Glutamatergic neuron (in vitro differentiated cells): ENCODE results near the gene NEGR1. TPM values are rescaled to one million over a fixed set of nuclear protein-coding genes. Genes with fewer than 3 reads are reported as not detected.

Experiments
- DNase-seq: peaks from one replicate; pipeline ENCODE4 v3.0.0; 2022
- H3K27ac Mint-ChIP-seq: one replicate; pipeline ENCODE4 v1.8.0; 2020; ENCODE audit warnings: mild to moderate bottlenecking, mixed read lengths, inconsistent platforms; ENCODE audit not compliant: unreplicated experiment
- H3K27me3 Mint-ChIP-seq: one replicate; pipeline ENCODE4 v1.8.0; 2020; ENCODE audit warnings: mild to moderate bottlenecking, moderate library complexity, mixed read lengths, inconsistent platforms; ENCODE audit not compliant: unreplicated experiment
- H3K36me3 Mint-ChIP-seq: one replicate; pipeline ENCODE4 v1.8.0; 2020; ENCODE audit warnings: mild to moderate bottlenecking, mixed read lengths, inconsistent platforms; ENCODE audit not compliant: unreplicated experiment
- H3K4me1 Mint-ChIP-seq: one replicate; pipeline ENCODE4 v1.8.0; 2020; ENCODE audit warnings: mild to moderate bottlenecking, low read depth, mixed read lengths, inconsistent platforms; ENCODE audit not compliant: unreplicated experiment
- H3K4me3 Mint-ChIP-seq: one replicate; pipeline ENCODE4 v1.8.0; 2020; ENCODE audit warnings: mild to moderate bottlenecking, mixed read lengths, inconsistent platforms; ENCODE audit not compliant: unreplicated experiment
- H3K9me3 Mint-ChIP-seq: one replicate; pipeline ENCODE4 v1.8.0; 2020; ENCODE audit warnings: mild to moderate bottlenecking, moderate library complexity, mixed read lengths, inconsistent platforms; ENCODE audit not compliant: unreplicated experiment
- total RNA-seq: library from RNA; stranded (reverse); fragmentation: NEBNext Ultra II Directional; extraction: Animal tissue kit (Norgen Biotek cat#: 25700); gene quantifications from one replicate; pipeline ENCODE4 v1.2.1, GENCODE V29; 2021; ENCODE audit not compliant: unreplicated experiment
- TF ChIP-seq, protein P1 (sequence below): fragments of 200-600 bp; sonication (generic); IDR thresholded peaks from one replicate; pipeline ENCODE4 v1.5.0; 2021; ENCODE audit not compliant: partially characterized antibody, unreplicated experiment

The NEGR1 gene
- total RNA-seq, 1 donor from 2014 or later, result 0.51 TPM

GRCh38 chr1:71785450-71785849 is 496.9 kb downstream of the NEGR1 start:
- Mint-ChIP-seq H3K4me3 (no peak overlapping the region), H3K4me1 (no peaks in the 10 kb centered on the region), H3K27me3 (no peaks in the 10 kb centered on the region), H3K27ac (no peak overlapping the region), H3K9me3 (no peaks in the 10 kb centered on the region), H3K36me3 (no peaks in the 10 kb centered on the region)
- DNase-seq, result no peak
- TF ChIP-seq, protein P1, sequence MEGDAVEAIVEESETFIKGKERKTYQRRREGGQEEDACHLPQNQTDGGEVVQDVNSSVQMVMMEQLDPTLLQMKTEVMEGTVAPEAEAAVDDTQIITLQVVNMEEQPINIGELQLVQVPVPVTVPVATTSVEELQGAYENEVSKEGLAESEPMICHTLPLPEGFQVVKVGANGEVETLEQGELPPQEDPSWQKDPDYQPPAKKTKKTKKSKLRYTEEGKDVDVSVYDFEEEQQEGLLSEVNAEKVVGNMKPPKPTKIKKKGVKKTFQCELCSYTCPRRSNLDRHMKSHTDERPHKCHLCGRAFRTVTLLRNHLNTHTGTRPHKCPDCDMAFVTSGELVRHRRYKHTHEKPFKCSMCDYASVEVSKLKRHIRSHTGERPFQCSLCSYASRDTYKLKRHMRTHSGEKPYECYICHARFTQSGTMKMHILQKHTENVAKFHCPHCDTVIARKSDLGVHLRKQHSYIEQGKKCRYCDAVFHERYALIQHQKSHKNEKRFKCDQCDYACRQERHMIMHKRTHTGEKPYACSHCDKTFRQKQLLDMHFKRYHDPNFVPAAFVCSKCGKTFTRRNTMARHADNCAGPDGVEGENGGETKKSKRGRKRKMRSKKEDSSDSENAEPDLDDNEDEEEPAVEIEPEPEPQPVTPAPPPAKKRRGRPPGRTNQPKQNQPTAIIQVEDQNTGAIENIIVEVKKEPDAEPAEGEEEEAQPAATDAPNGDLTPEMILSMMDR, result no peak

GRCh38 chr1:71785000-71785399 is 497.3 kb downstream of the NEGR1 start:
- no peak for DNase-seq
- no peaks in the 10 kb centered on the region for H3K27me3 Mint-ChIP-seq
- no peak overlapping the region for H3K27ac Mint-ChIP-seq
- H3K4me1 Mint-ChIP-seq, result no peaks in the 10 kb centered on the region
- no peaks in the 10 kb centered on the region for H3K9me3 Mint-ChIP-seq
- H3K36me3 Mint-ChIP-seq, result no peaks in the 10 kb centered on the region
- H3K4me3 Mint-ChIP-seq, result no peak overlapping the region
- TF ChIP-seq, protein P1, result no peak

DNA sequence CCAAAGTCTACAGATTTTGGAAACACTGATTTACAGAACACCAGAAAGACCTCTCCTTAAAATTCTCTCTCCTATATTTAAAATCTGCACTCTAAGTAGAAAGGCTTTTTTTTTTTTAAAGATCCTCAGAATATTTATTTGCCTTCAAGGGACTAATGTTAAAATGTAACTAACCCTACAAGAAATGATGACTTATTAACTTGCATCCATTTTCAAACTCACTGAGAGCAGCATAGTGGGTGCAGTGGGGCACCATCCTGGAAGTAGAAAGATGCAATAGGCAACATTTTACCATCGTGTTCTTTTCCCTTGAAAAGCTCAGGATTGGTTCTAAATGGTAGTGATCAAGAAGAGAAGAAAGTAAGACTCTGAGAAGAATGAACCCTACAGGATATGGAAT is 498.1 kb downstream of the NEGR1 start:
- Mint-ChIP-seq H3K9me3 (no peaks in the 10 kb centered on the region), H3K36me3 (no peaks in the 10 kb centered on the region), H3K27ac (no peak overlapping the region), H3K27me3 (no peaks in the 10 kb centered on the region), H3K4me3 (no peak overlapping the region), H3K4me1 (no peaks in the 10 kb centered on the region)
- DNase-seq, result no peak
- TF ChIP-seq, protein P1, result no peak

DNA sequence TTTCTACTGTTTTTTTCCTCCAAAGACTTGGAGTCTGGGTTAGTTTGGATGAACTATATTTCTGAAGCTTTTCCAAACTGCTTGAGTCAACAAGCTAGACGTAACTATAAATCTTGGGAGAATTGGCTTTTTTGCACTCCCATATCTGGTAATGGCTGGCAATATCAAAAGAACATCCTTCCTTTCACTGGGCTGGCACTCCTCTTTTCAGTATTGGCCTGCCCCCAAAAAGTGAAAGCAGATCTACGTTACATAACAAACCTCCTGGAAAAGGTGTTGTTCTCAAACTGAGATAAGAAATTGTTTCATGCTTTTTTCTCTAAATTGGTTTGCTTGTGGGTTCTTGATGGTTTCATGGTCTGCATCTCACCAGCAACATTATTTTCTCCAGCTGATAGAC is 499.3 kb downstream of the NEGR1 start:
- no peaks in the 10 kb centered on the region for H3K4me1 Mint-ChIP-seq
- TF ChIP-seq, protein P1, result no peak
- H3K27me3 Mint-ChIP-seq, result no peaks in the 10 kb centered on the region
- no peaks in the 10 kb centered on the region for H3K9me3 Mint-ChIP-seq
- DNase-seq, result no peak
- no peaks in the 10 kb centered on the region for H3K36me3 Mint-ChIP-seq
- no peak overlapping the region for H3K27ac Mint-ChIP-seq
- H3K4me3 Mint-ChIP-seq, result no peak overlapping the region

DNA sequence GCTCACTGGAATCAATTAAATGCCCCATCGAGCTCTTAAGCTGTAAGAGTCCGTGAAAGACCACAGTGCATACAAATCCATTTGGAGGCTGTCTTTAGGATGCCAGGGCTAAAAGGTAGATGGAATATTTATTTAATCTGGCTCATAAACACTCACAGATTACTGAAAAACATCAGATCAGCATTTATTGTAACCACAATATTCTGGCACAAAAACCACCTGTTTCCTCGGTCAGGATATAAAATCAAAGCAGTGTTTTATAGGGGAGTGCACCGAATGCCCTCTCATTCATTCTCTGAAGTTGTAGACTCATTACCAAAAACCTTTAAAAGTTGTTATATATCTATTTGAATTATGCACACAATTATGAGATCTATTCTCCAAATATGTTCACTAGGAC is 500.9 kb downstream of the NEGR1 start:
- H3K4me3 Mint-ChIP-seq, result no peak overlapping the region
- no peak overlapping the region for H3K27ac Mint-ChIP-seq
- H3K36me3 Mint-ChIP-seq, result no peaks in the 10 kb centered on the region
- no peaks in the 10 kb centered on the region for H3K9me3 Mint-ChIP-seq
- TF ChIP-seq, protein P1, result no peak
- no peaks in the 10 kb centered on the region for H3K4me1 Mint-ChIP-seq
- DNase-seq, result no peak
- H3K27me3 Mint-ChIP-seq, result no peaks in the 10 kb centered on the region
